Measurements from ENCODE around the gene OXER1.
A peak's percentile ranks its signal among the peaks of the same experiment; 100 is the strongest.

DNA sequence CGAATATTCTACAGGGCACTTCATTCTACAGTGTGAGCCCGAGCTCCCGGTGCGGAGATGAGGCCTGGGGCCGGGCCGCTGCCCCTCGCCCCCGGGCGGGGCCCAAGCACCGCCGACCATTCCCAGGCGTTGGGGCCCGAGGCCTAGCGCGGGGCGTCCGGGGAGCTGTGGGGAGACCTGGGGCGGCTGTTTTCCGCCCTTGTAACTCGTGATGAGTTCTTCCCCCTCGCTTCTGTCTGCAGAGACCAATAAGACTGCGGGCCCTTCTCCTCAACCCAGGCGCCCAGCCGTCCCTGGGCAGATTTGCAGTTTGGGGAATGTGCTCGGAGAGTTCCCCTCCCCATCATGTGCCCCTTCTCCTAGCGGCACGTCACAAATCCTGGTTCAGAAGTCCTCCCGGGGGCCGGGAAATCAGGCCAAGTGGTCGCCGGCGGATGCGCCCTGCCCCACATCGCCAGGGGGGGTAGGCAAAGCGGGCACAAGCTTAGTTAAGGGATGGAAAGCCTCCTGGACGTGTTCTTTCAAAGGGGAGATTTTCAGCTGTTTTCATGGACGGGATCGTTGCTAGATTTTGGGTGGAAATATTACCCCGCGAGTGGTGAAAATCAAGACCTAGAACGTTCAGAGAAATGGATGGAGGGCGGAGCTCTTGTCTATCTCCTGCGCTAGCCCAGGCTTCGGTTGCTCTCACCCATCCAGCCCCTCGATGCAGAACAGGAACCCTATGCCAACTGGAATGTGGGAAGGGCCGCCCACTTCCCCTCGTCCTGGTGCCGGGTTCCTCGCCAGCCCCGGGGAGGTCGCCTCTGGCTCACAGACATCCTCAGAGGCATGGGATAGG is 47.3 kb upstream of the OXER1 start:
- TF ChIP-seq, protein P1, sequence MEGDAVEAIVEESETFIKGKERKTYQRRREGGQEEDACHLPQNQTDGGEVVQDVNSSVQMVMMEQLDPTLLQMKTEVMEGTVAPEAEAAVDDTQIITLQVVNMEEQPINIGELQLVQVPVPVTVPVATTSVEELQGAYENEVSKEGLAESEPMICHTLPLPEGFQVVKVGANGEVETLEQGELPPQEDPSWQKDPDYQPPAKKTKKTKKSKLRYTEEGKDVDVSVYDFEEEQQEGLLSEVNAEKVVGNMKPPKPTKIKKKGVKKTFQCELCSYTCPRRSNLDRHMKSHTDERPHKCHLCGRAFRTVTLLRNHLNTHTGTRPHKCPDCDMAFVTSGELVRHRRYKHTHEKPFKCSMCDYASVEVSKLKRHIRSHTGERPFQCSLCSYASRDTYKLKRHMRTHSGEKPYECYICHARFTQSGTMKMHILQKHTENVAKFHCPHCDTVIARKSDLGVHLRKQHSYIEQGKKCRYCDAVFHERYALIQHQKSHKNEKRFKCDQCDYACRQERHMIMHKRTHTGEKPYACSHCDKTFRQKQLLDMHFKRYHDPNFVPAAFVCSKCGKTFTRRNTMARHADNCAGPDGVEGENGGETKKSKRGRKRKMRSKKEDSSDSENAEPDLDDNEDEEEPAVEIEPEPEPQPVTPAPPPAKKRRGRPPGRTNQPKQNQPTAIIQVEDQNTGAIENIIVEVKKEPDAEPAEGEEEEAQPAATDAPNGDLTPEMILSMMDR (IDR thresholded peaks at IDR 0.05), result no peak
- TF ChIP-seq POLR2A (IDR thresholded peaks at IDR 0.05), result peak; percentile 14 to 31
